Neural cell (in vitro differentiated cells): ENCODE measurements around the gene SERTAD1. TPM values are rescaled to one million over a fixed set of nuclear protein-coding genes. Genes with fewer than 3 reads are reported as not detected.

Source experiments
- H2AFZ ChIP-seq: fragments of 200-600, 300-800 bp; sonication (generic), shearing (Covaris generic); 2 replicates; pipeline ENCODE4 v1.6.0; 2014; ENCODE audit warnings: low read depth, mild to moderate bottlenecking, antibody characterized with exemption, low read length, moderate library complexity
- H3F3A ChIP-seq: fragments of 200-600 bp; shearing (Covaris generic); 2 replicates; pipeline ENCODE4 v1.6.1; 2016; ENCODE audit warnings: mild to moderate bottlenecking, moderate library complexity, mixed read lengths, antibody characterized with exemption, low read length; ENCODE audit not compliant: insufficient read depth, poor library complexity, severe bottlenecking
- H3K27ac ChIP-seq: fragments of 200-600, 300-800 bp; sonication (generic), shearing (Covaris generic); 2 replicates; pipeline ENCODE4 v1.5.1; 2014; ENCODE audit warnings: mild to moderate bottlenecking, low read length, moderate library complexity
- H3K27me3 ChIP-seq: fragments of 300-800, 200-600 bp; sonication (generic), shearing (Covaris generic); 2 replicates; pipeline ENCODE4 v1.6.0; 2014; ENCODE audit warnings: mild to moderate bottlenecking, low read depth, low read length, moderate library complexity; ENCODE audit not compliant: insufficient read depth
- H3K36me3 ChIP-seq: fragments of 300-800, 200-600 bp; sonication (generic), shearing (Covaris generic); 2 replicates; pipeline ENCODE4 v1.5.1; 2014; ENCODE audit warnings: mild to moderate bottlenecking, antibody characterized with exemption, low read length, moderate library complexity; ENCODE audit not compliant: insufficient read depth
- H3K4me2 ChIP-seq: fragments of 300-800, 200-600 bp; sonication (generic), shearing (Covaris generic); 2 replicates; pipeline ENCODE4 v1.6.0; 2014; ENCODE audit warnings: mild to moderate bottlenecking, low read length
- H3K4me3 ChIP-seq: fragments of 300-800, 200-600 bp; sonication (generic), shearing (Covaris generic); 2 replicates; pipeline ENCODE4 v1.5.1; 2014; ENCODE audit warnings: mild to moderate bottlenecking, low read length, moderate library complexity
- H3K79me2 ChIP-seq: fragments of 200-600 bp; shearing (Covaris generic); replicated peaks from 2 replicates; pipeline ENCODE4 v1.6.0; 2014; ENCODE audit warnings: mild to moderate bottlenecking, low read length, moderate library complexity; ENCODE audit not compliant: insufficient read depth
- H3K9ac ChIP-seq: fragments of 300-800, 200-600 bp; sonication (generic), shearing (Covaris generic); 2 replicates; pipeline ENCODE4 v1.6.1; 2016; ENCODE audit warnings: mild to moderate bottlenecking, low read length, mixed read lengths
- H3K9me2 ChIP-seq: fragments of 200-600 bp; shearing (Covaris generic); 2 replicates; pipeline ENCODE4 v1.6.1; 2016; ENCODE audit warnings: mild to moderate bottlenecking, low read length, mixed read lengths; ENCODE audit not compliant: insufficient read depth
- H3K9me3 ChIP-seq: fragments of 200-600, 300-800 bp; sonication (generic), shearing (Covaris generic); 2 replicates; pipeline ENCODE4 v1.6.1; 2016; ENCODE audit warnings: mild to moderate bottlenecking, mixed run types, low read length, moderate library complexity, mixed read lengths
- H4K20me1 ChIP-seq: fragments of 200-600 bp; shearing (Covaris generic); 2 replicates; pipeline ENCODE4 v1.6.1; 2016; ENCODE audit warnings: mild to moderate bottlenecking, mixed run types; ENCODE audit not compliant: insufficient read depth
- CTCF ChIP-seq: fragments of 450-650 bp; IDR thresholded peaks from 2 replicates; pipeline ENCODE4 v1.5.1; 2014; ENCODE audit warnings: antibody characterized with exemption, mild to moderate bottlenecking, moderate library complexity; ENCODE audit not compliant: poor library complexity, severe bottlenecking
- EP300 ChIP-seq: fragments of 450-650 bp; conservative IDR thresholded peaks from 2 replicates; pipeline ENCODE4 v1.6.1; 2014; ENCODE audit warnings: antibody characterized with exemption, mild to moderate bottlenecking, moderate library complexity; ENCODE audit not compliant: poor library complexity, severe bottlenecking
- EZH2 ChIP-seq: fragments of 200-600, 300-800 bp; shearing (Covaris generic), sonication (generic); IDR thresholded peaks from 2 replicates; pipeline ENCODE4 v1.6.1; 2014; ENCODE audit warnings: antibody characterized with exemption, low read length, borderline replicate concordance, mild to moderate bottlenecking; ENCODE audit not compliant: insufficient read depth, poor library complexity, severe bottlenecking
- MXI1 ChIP-seq: fragments of 450-650 bp; conservative IDR thresholded peaks from 2 replicates; pipeline ENCODE4 v1.6.1; 2014; ENCODE audit warnings: antibody characterized with exemption, mild to moderate bottlenecking; ENCODE audit not compliant: poor library complexity, severe bottlenecking
- POLR2AphosphoS5 ChIP-seq: IDR thresholded peaks from 2 replicates; pipeline ENCODE4 v1.6.1; 2012
- RAD21 ChIP-seq: fragments of 450-650 bp; conservative IDR thresholded peaks from 2 replicates; pipeline ENCODE4 v1.6.1; 2014; ENCODE audit warnings: antibody characterized with exemption, mild to moderate bottlenecking, moderate library complexity
- SMC3 ChIP-seq: fragments of 450-650 bp; conservative IDR thresholded peaks from 2 replicates; pipeline ENCODE4 v1.6.1; 2014; ENCODE audit warnings: antibody characterized with exemption, mild to moderate bottlenecking, moderate library complexity; ENCODE audit not compliant: poor library complexity
- TAF1 ChIP-seq: IDR thresholded peaks from 2 replicates; pipeline ENCODE4 v1.6.1; 2012; ENCODE audit warnings: low read depth
- polyA plus RNA-seq: library from polyadenylated mRNA; depleted of rRNA; stranded (reverse); fragments of >200 nt; gene quantifications from 2 replicates; pipeline ENCODE4 v1.2.3, GENCODE V29; 2014
- TF ChIP-seq, protein P1 (sequence below): IDR thresholded peaks from 2 replicates; pipeline ENCODE4 v1.6.1; 2012; ENCODE audit warnings: borderline replicate concordance

SERTAD1 gene
- polyA plus RNA-seq, 1 donor from 2014 or later, result 3.3 TPM

DNA sequence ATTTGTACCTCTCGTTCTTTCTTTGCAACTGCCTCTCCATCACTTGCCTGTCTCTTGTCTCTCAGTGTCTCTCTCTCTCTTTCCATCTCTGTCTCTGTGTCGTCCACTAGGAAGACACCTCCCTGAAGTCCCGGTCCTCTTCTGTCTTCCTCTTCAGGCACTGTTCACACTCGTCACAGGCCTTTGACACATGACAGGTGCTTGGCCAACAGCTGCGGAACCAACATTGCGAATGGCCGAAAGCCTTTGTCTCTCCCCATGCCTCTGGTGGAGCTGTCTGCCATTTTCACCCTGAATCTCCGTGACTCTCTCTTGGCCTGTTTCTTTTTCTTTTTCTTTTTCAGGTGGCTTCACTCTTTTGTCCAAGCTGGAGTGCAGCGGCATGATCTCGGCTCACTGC is 38.6 kb downstream of the SERTAD1 start:
- no peak overlapping the region for H3K27ac ChIP-seq
- H3K27me3 ChIP-seq, result no peaks in the 10 kb centered on the region
- H4K20me1 ChIP-seq, result no peaks in the 10 kb centered on the region
- H3F3A ChIP-seq, result no peaks in the 10 kb centered on the region
- H3K4me2 ChIP-seq, result no peak overlapping the region
- H3K9me2 ChIP-seq, result no peaks in the 10 kb centered on the region
- TF ChIP-seq EP300, result no peak
- TF ChIP-seq CTCF, result no peak
- no peak overlapping the region for H3K4me3 ChIP-seq
- H3K9me3 ChIP-seq, result no peaks in the 10 kb centered on the region
- no peaks in the 10 kb centered on the region for H3K79me2 ChIP-seq
- no peak overlapping the region for H2AFZ ChIP-seq
- H3K36me3 ChIP-seq, result no peaks in the 10 kb centered on the region
- no peak overlapping the region for H3K9ac ChIP-seq

GRCh38 chr19:40383668-40384248 is 42.0 kb downstream of the SERTAD1 start:
- Histone ChIP-seq H3K9ac (no peak overlapping the region), H3K27me3 (no peaks in the 10 kb centered on the region), H3K79me2 (no peaks in the 10 kb centered on the region)

More at GRCh38 chr19:40383668-40384248, 42.0 kb downstream of the SERTAD1 start:
- Histone ChIP-seq H3K27ac (no peak overlapping the region), H3F3A (no peaks in the 10 kb centered on the region), H3K4me3 (no peak overlapping the region), H3K4me2 (no peak overlapping the region), H3K36me3 (no peaks in the 10 kb centered on the region), H4K20me1 (no peaks in the 10 kb centered on the region), H2AFZ (no peak overlapping the region), H3K9me2 (no peaks in the 10 kb centered on the region), H3K9me3 (no peaks in the 10 kb centered on the region)
- TF ChIP-seq SMC3 (no peak), EZH2 (no peak), POLR2AphosphoS5 (no peak), MXI1 (no peak), RAD21 (no peak), CTCF (no peak), EP300 (no peak), TAF1 (no peak)
- TF ChIP-seq, protein P1, sequence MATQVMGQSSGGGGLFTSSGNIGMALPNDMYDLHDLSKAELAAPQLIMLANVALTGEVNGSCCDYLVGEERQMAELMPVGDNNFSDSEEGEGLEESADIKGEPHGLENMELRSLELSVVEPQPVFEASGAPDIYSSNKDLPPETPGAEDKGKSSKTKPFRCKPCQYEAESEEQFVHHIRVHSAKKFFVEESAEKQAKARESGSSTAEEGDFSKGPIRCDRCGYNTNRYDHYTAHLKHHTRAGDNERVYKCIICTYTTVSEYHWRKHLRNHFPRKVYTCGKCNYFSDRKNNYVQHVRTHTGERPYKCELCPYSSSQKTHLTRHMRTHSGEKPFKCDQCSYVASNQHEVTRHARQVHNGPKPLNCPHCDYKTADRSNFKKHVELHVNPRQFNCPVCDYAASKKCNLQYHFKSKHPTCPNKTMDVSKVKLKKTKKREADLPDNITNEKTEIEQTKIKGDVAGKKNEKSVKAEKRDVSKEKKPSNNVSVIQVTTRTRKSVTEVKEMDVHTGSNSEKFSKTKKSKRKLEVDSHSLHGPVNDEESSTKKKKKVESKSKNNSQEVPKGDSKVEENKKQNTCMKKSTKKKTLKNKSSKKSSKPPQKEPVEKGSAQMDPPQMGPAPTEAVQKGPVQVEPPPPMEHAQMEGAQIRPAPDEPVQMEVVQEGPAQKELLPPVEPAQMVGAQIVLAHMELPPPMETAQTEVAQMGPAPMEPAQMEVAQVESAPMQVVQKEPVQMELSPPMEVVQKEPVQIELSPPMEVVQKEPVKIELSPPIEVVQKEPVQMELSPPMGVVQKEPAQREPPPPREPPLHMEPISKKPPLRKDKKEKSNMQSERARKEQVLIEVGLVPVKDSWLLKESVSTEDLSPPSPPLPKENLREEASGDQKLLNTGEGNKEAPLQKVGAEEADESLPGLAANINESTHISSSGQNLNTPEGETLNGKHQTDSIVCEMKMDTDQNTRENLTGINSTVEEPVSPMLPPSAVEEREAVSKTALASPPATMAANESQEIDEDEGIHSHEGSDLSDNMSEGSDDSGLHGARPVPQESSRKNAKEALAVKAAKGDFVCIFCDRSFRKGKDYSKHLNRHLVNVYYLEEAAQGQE, result no peak
